Activated B cell treated with CpG ODN at 0.5 μM for 24 hours (primary cell): Measurements from ENCODE around the gene TBX20. TPM values are rescaled to one million over a fixed set of nuclear protein-coding genes. Genes with fewer than 3 reads are reported as not detected.
A peak's percentile ranks its signal among the peaks of the same experiment; 100 is the strongest.
"Not testable (repeated sequence)": the region's sequence is repeated elsewhere in the genome, so short reads cannot be mapped to it uniquely, and the experiment has no call there.

Experiments used
- ATAC-seq: fragments of 200-7000 bp; cut with Tn5 transposase; one replicate; pipeline ENCODE4 v1.10.0; 2021; ENCODE audit warnings: low read depth, mild to moderate bottlenecking, moderate library complexity
- CTCF ChIA-PET: fragments of 350-600 bp; sonication (Branson Sonifier 250); formaldehyde crosslinking; loops from one replicate; lab custom pipeline; 2021; ENCODE audit warnings: antibody characterized with exemption; lab: Charles Lee
- POLR2A ChIA-PET: fragments of 350-600 bp; sonication (Branson Sonifier 250); formaldehyde crosslinking; loops from one replicate; lab custom pipeline; 2021; ENCODE audit warnings: antibody characterized with exemption; lab: Charles Lee
- DNase-seq: peaks from one replicate; pipeline ENCODE4 v3.0.0; 2022
- H3K27ac Mint-ChIP-seq: one replicate; pipeline ENCODE4 v1.8.0; 2020; ENCODE audit warnings: mixed read lengths
- H3K27me3 Mint-ChIP-seq: one replicate; pipeline ENCODE4 v1.8.0; 2021; ENCODE audit warnings: mixed read lengths
- H3K36me3 Mint-ChIP-seq: one replicate; pipeline ENCODE4 v1.8.0; 2021; ENCODE audit warnings: low read depth, mixed read lengths
- H3K4me1 Mint-ChIP-seq: one replicate; pipeline ENCODE4 v1.8.0; 2021; ENCODE audit warnings: mixed read lengths
- H3K4me3 Mint-ChIP-seq: one replicate; pipeline ENCODE4 v1.8.0; 2020; ENCODE audit warnings: mild to moderate bottlenecking, mixed read lengths
- H3K9me3 Mint-ChIP-seq: one replicate; pipeline ENCODE4 v1.8.0; 2020; ENCODE audit warnings: mixed read lengths
- intact Hi-C: fragments of 100-400 bp; cut with micrococcal nuclease; formaldehyde crosslinking; loops from one replicate; pipeline ENCODE4 v1.15.1; 2024
- total RNA-seq: library from RNA; stranded (reverse); gene quantifications from 2 replicates; pipeline ENCODE4 v1.2.3, GENCODE V29; 2022
- TF ChIP-seq, protein P1 (sequence below): fragments of 200-600 bp; IDR thresholded peaks from one replicate; pipeline ENCODE4 v1.8.0; 2022; ENCODE audit warnings: antibody characterized with exemption, mild to moderate bottlenecking

TBX20 gene
- total RNA-seq, 1 donor from 2014 or later = 0.11 TPM

DNA sequence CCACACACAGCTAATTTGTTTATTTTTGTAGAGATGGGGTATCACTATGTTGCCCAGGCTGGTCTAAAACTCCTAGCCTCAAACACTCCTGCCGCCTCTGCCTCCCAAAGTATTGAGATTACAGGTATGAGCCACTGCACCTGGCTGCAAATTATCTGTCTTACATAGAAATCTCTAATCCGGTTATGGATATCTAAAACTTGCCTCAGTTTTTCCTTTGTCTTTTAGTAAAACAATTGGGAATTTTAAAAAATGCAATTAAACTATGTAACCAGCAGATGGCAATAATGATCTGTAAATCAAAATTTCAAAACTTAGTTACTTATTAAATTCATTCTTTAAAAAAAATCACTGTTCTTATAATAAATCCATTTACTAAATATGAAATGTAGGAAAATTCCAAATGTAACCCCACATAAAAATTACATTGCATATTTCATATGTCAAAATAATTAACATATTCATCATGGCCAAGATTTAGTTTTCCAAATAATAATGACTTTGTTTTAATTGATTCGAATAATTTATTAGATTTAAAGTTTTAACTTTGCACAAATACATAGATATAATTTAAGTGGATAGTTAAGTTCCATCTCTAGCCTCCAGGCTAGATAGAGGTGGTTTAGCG, 63.6 kb downstream of the TBX20 start:
- CTCF ChIA-PET, H3K4me3 Mint-ChIP-seq, DNase-seq, H3K27ac Mint-ChIP-seq, H3K36me3 Mint-ChIP-seq, POLR2A ChIA-PET, ATAC-seq, H3K4me1 Mint-ChIP-seq, H3K9me3 Mint-ChIP-seq: not testable (repeated sequence)
- peaks cover 21% of the 10 kb centered on the region for H3K27me3 Mint-ChIP-seq
- intact Hi-C loops = loop anchor here (1.0 to 10.0 kb wide), 3 partner anchors 347 to 785 kb away; no protein-coding TSS in a partner anchor

DNA sequence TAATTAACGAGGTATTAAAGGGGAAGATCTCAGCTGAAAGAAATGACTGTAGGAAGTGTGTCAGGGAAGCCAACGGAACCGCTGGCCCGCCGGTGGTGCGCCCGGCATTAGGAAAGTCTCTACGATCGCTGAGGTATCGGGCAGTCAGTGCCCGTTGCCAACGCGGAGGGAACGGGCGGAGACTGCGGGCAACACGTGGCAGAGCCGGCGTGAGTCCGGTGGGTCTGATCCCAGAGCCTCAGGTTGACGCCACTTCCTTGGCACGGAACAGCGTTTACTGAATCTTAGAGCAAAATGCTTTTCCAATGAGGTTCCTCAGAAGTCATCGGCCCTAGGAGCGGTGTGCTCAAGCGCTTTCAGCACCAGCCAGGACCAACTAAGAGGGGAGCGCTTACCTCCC, 67.1 kb downstream of the TBX20 start:
- H3K4me1 Mint-ChIP-seq, H3K36me3 Mint-ChIP-seq, H3K9me3 Mint-ChIP-seq, DNase-seq, H3K27ac Mint-ChIP-seq, CTCF ChIA-PET, POLR2A ChIA-PET, ATAC-seq, intact Hi-C loops: not testable (repeated sequence)
- Mint-ChIP-seq H3K27me3 (peaks cover 25% of the 10 kb centered on the region), H3K4me3 (peak overlapping the region; percentile 45)

DNA sequence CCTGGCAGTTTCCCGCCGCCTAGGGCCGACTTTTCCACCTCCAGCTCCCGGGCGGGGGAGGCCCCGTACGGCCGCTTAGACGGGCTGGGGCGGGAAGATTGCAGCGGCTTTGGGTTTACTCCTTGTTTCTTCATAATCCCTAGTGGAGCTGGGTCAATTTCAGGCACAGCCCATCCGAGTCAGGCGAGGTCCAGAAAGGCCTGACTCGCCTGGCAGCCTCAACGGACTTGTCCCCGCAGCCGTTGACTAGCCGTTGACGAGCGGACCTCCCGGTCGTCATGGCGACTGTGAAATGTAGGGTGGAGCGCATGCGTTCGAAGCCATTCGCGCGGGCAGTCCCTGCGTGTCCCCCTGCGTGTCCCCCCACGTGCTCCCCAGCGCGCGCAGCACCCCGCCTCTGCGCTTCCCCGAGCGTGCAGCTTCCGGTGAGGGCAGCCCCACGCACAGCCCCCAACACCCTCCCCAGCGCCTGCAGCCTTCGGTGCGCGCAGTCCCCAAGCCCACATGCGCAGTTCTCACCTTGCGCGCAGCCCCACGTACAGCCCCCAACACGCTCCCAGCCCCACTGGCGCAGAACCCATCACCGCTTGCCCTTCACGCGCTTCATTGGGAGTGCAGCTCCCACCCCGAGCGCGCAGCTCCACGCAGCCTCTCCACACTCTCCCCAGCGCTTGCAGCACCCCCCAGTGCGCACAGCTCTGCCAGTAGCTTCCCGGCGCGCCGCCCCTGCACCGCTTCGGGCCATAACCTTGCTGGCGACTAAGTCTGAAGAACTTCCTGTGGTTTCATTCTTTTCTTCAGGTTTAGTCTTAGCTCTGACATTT, 67.8 kb downstream of the TBX20 start:
- TF ChIP-seq, protein P1, sequence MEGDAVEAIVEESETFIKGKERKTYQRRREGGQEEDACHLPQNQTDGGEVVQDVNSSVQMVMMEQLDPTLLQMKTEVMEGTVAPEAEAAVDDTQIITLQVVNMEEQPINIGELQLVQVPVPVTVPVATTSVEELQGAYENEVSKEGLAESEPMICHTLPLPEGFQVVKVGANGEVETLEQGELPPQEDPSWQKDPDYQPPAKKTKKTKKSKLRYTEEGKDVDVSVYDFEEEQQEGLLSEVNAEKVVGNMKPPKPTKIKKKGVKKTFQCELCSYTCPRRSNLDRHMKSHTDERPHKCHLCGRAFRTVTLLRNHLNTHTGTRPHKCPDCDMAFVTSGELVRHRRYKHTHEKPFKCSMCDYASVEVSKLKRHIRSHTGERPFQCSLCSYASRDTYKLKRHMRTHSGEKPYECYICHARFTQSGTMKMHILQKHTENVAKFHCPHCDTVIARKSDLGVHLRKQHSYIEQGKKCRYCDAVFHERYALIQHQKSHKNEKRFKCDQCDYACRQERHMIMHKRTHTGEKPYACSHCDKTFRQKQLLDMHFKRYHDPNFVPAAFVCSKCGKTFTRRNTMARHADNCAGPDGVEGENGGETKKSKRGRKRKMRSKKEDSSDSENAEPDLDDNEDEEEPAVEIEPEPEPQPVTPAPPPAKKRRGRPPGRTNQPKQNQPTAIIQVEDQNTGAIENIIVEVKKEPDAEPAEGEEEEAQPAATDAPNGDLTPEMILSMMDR = no peak
- POLR2A ChIA-PET = no interaction called here
- CTCF ChIA-PET = no interaction called here
- ATAC-seq = no peak
- H3K36me3 Mint-ChIP-seq = no peaks in the 10 kb centered on the region
- H3K9me3 Mint-ChIP-seq = no peaks in the 10 kb centered on the region
- H3K27ac Mint-ChIP-seq = no peak overlapping the region
- peaks cover 25% of the 10 kb centered on the region for H3K27me3 Mint-ChIP-seq
- H3K4me1 Mint-ChIP-seq = peaks cover 10% of the 10 kb centered on the region
- DNase-seq = no peak
- H3K4me3 Mint-ChIP-seq = peak overlapping the region; percentile 45
- intact Hi-C loops = no loop called here

DNA sequence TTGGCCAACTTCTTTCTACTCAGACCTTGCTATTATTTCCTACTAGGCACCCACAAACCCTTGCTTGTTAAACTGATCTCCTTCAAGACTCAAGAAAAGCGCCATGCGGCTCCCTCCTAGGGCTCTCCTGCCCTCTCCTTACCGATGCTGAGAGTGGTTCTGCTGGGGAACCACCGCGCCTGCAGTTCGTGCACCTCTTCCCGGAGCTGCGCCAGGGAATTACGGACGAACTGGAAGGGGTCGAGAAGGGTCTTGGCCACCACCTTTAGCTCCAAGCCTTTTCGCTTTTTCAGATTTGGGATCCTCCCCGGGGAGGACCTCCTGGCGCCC, 68.4 kb downstream of the TBX20 start:
- ATAC-seq, DNase-seq, POLR2A ChIA-PET, H3K27ac Mint-ChIP-seq, CTCF ChIA-PET, intact Hi-C loops, H3K4me1 Mint-ChIP-seq, H3K4me3 Mint-ChIP-seq, H3K36me3 Mint-ChIP-seq, H3K9me3 Mint-ChIP-seq: not testable (repeated sequence)
- peaks cover 25% of the 10 kb centered on the region for H3K27me3 Mint-ChIP-seq

DNA sequence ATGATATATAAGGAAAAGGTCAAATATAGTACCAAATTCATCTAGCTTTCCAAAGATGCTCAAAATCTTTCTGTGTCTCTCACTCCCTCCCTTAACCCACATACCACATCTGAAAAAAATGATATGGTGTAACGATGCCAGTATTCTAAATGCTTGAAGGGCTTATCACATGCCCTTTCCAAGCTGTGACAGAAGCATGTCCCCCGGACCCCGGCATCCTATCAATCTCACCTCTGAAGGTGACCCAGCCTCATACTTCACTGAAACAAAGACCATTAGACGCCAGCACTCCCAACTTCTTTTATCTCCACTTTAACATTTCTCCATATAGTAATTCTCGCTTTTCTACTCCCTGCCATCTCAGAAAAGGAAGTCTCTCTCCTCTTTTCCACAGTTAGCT, 68.9 kb downstream of the TBX20 start:
- CTCF ChIA-PET, H3K36me3 Mint-ChIP-seq, ATAC-seq, H3K4me3 Mint-ChIP-seq, DNase-seq, H3K9me3 Mint-ChIP-seq, H3K4me1 Mint-ChIP-seq, intact Hi-C loops, H3K27ac Mint-ChIP-seq, POLR2A ChIA-PET: not testable (repeated sequence)
- H3K27me3 Mint-ChIP-seq = peaks cover 25% of the 10 kb centered on the region

DNA sequence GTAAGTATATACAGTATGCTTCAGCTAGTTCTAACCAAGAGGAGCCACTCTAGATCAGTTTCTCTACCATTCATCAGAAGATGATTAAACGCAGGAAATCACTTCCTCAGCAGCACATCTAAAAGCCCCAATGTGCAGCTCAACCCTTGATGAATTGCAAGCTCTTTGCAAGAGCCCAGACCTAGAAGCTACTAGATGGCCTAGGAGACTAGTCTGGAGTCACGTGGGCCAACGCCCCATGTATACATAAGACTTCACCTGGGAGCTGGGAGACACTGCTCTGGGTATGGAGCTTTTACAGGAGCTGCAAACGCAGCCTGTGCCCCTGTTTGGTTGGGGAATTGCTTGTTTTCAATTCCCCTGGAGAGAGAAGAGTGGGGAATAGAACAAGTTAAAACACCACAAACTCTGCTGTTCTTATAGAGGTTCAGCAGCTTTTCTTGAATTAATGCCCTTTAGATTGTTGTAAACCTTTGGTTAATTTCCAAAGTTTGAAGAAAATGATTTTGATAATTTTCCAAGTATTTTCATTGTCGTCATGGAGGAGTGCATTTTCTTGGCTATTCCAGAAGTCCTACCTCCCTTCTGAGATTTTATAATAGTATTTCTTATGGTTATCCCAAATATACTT, 69.9 kb downstream of the TBX20 start:
- H3K4me1 Mint-ChIP-seq, ATAC-seq, POLR2A ChIA-PET, H3K4me3 Mint-ChIP-seq, intact Hi-C loops, DNase-seq, H3K27ac Mint-ChIP-seq, H3K9me3 Mint-ChIP-seq, CTCF ChIA-PET, H3K36me3 Mint-ChIP-seq: not testable (repeated sequence)
- H3K27me3 Mint-ChIP-seq = peaks cover 23% of the 10 kb centered on the region

DNA sequence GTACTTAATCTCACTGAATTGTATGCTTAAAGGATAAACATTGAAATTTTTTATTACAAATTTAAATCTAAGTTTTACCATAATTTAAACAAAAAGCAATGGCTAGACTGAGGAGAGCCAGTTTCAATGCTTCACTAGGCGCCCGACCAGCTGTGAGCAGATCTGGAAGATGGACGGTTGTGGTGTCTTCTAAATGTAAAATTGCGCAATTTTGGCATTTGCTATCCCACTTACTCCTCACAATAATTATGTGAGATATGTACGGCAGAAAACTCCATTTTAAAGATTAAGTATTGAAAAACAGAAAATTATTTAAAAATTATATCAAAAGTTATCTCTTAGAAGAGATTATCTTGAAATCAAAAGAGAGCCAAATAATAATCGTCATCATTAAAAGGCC, 73.2 kb downstream of the TBX20 start:
- CTCF ChIA-PET = not testable (repeated sequence)

DNA sequence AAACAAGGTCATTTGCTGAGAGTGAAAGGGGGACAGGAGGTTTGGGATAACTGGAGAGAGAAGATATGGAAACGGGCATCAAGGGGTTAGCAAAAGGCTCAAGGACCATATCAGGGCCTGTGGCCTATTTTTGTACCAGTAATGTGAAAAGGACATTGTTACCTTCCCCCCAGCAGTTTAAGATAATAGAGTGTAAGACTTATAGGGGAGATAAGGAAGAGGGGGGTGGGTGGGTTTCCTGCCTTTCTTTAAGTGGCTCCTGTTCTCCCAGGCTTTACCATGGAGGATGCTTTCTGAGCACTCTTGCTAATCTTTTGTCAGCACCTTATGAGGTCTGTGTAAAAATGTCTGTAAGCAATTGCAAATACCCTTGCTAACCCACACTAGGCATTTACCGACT, 80.7 kb downstream of the TBX20 start:
- H3K27me3 Mint-ChIP-seq, intact Hi-C loops, POLR2A ChIA-PET, H3K36me3 Mint-ChIP-seq, DNase-seq, H3K4me3 Mint-ChIP-seq, ATAC-seq, H3K27ac Mint-ChIP-seq, H3K4me1 Mint-ChIP-seq, H3K9me3 Mint-ChIP-seq, CTCF ChIA-PET: not testable (repeated sequence)

More for the DNA sequence above, 73.2 kb downstream of the TBX20 start:
- intact Hi-C loops, DNase-seq, H3K4me1 Mint-ChIP-seq, H3K9me3 Mint-ChIP-seq, ATAC-seq, H3K4me3 Mint-ChIP-seq, H3K36me3 Mint-ChIP-seq, H3K27ac Mint-ChIP-seq, POLR2A ChIA-PET: not testable (repeated sequence)
- peaks cover 14% of the 10 kb centered on the region for H3K27me3 Mint-ChIP-seq

DNA sequence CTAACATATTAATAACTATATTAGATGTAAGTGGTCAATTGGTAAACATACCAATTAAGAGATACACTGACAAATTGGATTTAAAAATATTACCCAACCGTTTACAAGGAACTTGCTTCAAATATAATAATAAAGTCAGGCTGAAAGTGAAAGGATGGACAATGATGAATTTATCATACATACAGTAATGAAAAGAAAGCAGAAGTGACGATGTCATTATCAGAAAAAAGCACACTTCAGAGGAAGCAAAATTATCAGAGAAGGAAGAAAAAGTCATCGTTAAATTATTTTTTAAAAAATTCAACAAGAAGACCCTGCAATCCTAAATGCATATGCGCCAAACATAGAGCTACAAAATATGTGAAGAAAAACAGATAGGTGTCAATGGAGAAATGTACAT, 81.8 kb downstream of the TBX20 start:
- H3K4me1 Mint-ChIP-seq, H3K36me3 Mint-ChIP-seq, CTCF ChIA-PET, H3K27ac Mint-ChIP-seq, intact Hi-C loops, H3K4me3 Mint-ChIP-seq, ATAC-seq, H3K9me3 Mint-ChIP-seq, H3K27me3 Mint-ChIP-seq, POLR2A ChIA-PET, DNase-seq: not testable (repeated sequence)

DNA sequence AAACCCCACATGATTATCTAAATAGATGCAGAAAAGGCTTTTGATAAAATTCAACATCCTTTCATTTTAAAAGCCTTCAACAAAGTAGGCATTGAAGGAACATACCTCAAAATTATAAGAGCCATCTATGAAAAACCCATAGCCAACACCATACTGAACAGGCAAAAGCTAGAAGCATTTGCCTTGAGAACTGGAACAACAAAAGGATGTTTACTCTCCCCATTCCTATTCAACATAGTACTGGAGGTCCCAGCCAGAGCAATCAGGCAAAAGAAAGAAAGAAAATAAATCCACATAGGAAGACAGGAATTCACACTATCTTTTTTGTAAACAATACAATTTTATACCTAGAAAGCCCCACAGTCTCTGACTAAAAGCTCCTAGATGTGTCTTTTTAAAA, 86.2 kb downstream of the TBX20 start:
- H3K4me3 Mint-ChIP-seq, H3K27ac Mint-ChIP-seq, CTCF ChIA-PET, ATAC-seq, DNase-seq, H3K27me3 Mint-ChIP-seq, H3K4me1 Mint-ChIP-seq, H3K36me3 Mint-ChIP-seq, H3K9me3 Mint-ChIP-seq, POLR2A ChIA-PET, intact Hi-C loops: not testable (repeated sequence)

DNA sequence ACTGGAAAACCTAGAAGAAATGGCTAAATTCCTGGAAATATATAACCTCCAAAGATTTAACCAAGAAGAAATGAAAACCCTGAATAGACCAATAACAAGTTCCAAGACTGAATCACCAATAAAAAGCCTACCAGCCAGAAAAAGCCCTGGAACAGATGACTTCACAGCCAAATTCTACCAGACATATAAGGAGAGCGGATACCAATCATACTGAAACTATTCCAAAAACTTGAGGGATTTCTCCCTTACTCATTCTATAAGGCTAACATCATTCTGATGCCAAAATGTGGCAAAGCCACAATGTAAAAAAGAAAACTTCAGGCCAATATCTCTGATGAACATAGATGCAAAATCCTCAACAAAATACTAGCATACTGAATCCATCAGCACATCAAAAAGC, 86.7 kb downstream of the TBX20 start:
- intact Hi-C loops, POLR2A ChIA-PET, H3K4me3 Mint-ChIP-seq, H3K27me3 Mint-ChIP-seq, CTCF ChIA-PET, DNase-seq, H3K9me3 Mint-ChIP-seq, H3K36me3 Mint-ChIP-seq, H3K4me1 Mint-ChIP-seq, H3K27ac Mint-ChIP-seq, ATAC-seq: not testable (repeated sequence)
